ENCODE measurements around the gene WIF1. TPM values are rescaled to one million over a fixed set of nuclear protein-coding genes. Genes with fewer than 3 reads are reported as not detected.

Gene WIF1
- total and polyA plus RNA-seq, 2 of the 4 experiments (the other 2 are of a cell fraction): not detected

- no peaks in the 10 kb centered on the region for H3K4me1 ChIP-seq (ENCODE audit: control insufficient read depth, insufficient read depth, low read length)
- no TSS peak for BruUV-seq (replicated peaks)
- H2BK15ac ChIP-seq (ENCODE audit: low read depth, low read length): no peak overlapping the region
- dilution Hi-C loops (cut with HindIII; ENCODE audit: low sequenced_read_pairs, unreplicated experiment): no loop called here
- no peak overlapping the region for H4K5ac ChIP-seq (ENCODE audit: low read depth, low read length)
- no peak overlapping the region for H4K8ac ChIP-seq (ENCODE audit: low read depth in 2 of 2, low read length in 2 of 2)
- no CpG with 5 or more reads among the region's 2 CpGs for WGBS, 2 experiments (ENCODE audit: extremely low coverage in 2 of 2, insufficient read length in 1 of 2)
- peaks cover 6% of the 10 kb centered on the region for H3K27me3 ChIP-seq (ENCODE audit: control insufficient read depth, insufficient read depth, low read length)
- ChIA-PET CTCF (no interaction called here), POLR2A (ENCODE audit: unreplicated experiment) (no interaction called here)
- TF ChIP-seq ELK1 (IDR thresholded peaks at IDR 0.05; ENCODE audit: borderline replicate concordance, low read depth, low read length) (no peak), MAZ (IDR thresholded peaks at IDR 0.05; ENCODE audit: borderline replicate concordance, low read depth, low read length) (no peak), POLR2A (IDR thresholded peaks at IDR 0.05; ENCODE audit: low read depth, low read length) (no peak)
- H3K23ac ChIP-seq (ENCODE audit: low read depth, low read length): no peak overlapping the region
- ATAC-seq (ENCODE audit: low read depth) (no peak), DNase-seq (no peak)
- H2AFZ ChIP-seq (replicated peaks; ENCODE audit: low read length, poor library complexity): no peak overlapping the region
- H2BK20ac ChIP-seq (ENCODE audit: low read depth, low read length): no peak overlapping the region
- H2BK120ac ChIP-seq (ENCODE audit: low read depth, low read length): no peak overlapping the region
- no peaks in the 10 kb centered on the region for H3K36me3 ChIP-seq (ENCODE audit: control insufficient read depth, insufficient read depth, low read length)
- intact Hi-C loops (cut with micrococcal nuclease): no loop called here
- no peak overlapping the region for H3K4me2 ChIP-seq (ENCODE audit: low read depth, low read length)
- no peak overlapping the region for H3K14ac ChIP-seq (replicated peaks; ENCODE audit: low read depth, low read length)
- no peak overlapping the region for H3K4me3 ChIP-seq (ENCODE audit: insufficient read depth, low read depth, low read length)
- no peaks in the 10 kb centered on the region for H3K9me1 ChIP-seq (ENCODE audit: insufficient read depth, low read length)
- in situ Hi-C loops (cut with MboI; ENCODE audit: low sequenced_read_pairs): no loop called here
- no peaks in the 10 kb centered on the region for H3K9me3 ChIP-seq (ENCODE audit: control insufficient read depth, insufficient read depth, low read length)
- no peak overlapping the region for H2BK5ac ChIP-seq (ENCODE audit: low read depth, low read length, poor library complexity, severe bottlenecking)
- no peak overlapping the region for H3K18ac ChIP-seq (ENCODE audit: low read depth, low read length)
- H3K4ac ChIP-seq (ENCODE audit: low read depth, low read length): no peak overlapping the region
- no peak overlapping the region for H2AK5ac ChIP-seq (ENCODE audit: low read depth, low read length)
- H3K27ac ChIP-seq (ENCODE audit: insufficient read depth, low read length): no peak overlapping the region
- no peak overlapping the region for H3K9ac ChIP-seq (ENCODE audit: low read depth, low read length)
- H3K56ac ChIP-seq (ENCODE audit: extremely low read depth, insufficient read depth, low read length): no peak overlapping the region
- H4K20me1 ChIP-seq (ENCODE audit: insufficient read depth, low read length): no peaks in the 10 kb centered on the region
- no peaks in the 10 kb centered on the region for H3K79me1 ChIP-seq (ENCODE audit: low read depth in 1 of 2, low read length in 2 of 2)
- no peak overlapping the region for H4K91ac ChIP-seq (ENCODE audit: insufficient read depth, low read depth, low read length)
- no peak overlapping the region for H2AK9ac ChIP-seq (replicated peaks; ENCODE audit: low read depth, low read length, poor library complexity)
Observed at GRCh38 chr12:65069336-65069735, 51.8 kb downstream of the WIF1 start.

Measured in IMR-90 (cell line).